ENCODE measurements around the gene PALLD. TPM values are rescaled to one million over a fixed set of nuclear protein-coding genes. Genes with fewer than 3 reads are reported as not detected.

Gene PALLD
- total RNA-seq, 1 donor from 2014 or later = 58.7 TPM

DNA sequence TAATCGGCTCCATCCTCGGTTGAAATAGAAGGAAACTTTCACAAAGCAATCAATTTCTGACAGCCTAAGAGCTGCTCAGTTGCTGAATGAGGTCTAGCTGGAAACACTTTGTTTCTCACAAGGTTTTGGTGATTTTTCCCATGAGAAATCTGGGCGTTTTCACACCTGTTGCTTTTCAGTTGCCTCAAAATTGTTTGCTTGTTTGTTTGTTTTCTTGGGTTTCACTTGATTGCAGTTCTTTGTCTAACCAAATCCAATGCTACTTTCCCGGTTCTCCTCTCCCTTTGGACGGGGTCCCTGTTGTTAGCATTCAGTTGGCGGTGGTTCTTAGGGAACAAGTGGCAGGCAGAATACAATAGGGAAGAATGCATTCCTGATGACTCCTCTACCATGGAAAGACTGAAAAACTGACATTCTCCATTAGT, 135.5 kb downstream of the PALLD start:
- peak overlapping the region; percentile 95 for H3K27ac Mint-ChIP-seq (ENCODE audit: unreplicated experiment)
- peaks cover 52% of the 10 kb centered on the region for H3K4me1 Mint-ChIP-seq
- H3K4me3 Mint-ChIP-seq = peak overlapping the region; percentile 97
- H3K36me3 Mint-ChIP-seq (ENCODE audit: low read depth) = no peaks in the 10 kb centered on the region
- H3K9me3 Mint-ChIP-seq = no peaks in the 10 kb centered on the region
- no peak for DNase-seq (ENCODE audit: low read depth, low spot score)
- no peaks in the 10 kb centered on the region for H3K27me3 Mint-ChIP-seq (ENCODE audit: low read depth)
- no peak for TF ChIP-seq CTCF (conservative IDR thresholded peaks at IDR 0.05)

- DNase-seq (ENCODE audit: low read depth, low spot score) = no peak
- Mint-ChIP-seq H3K4me3 (peak overlapping the region; percentile 97), H3K27ac (ENCODE audit: unreplicated experiment) (no peak overlapping the region), H3K9me3 (no peaks in the 10 kb centered on the region), H3K4me1 (peaks cover 52% of the 10 kb centered on the region), H3K27me3 (ENCODE audit: low read depth) (no peaks in the 10 kb centered on the region), H3K36me3 (ENCODE audit: low read depth) (no peaks in the 10 kb centered on the region)
- no peak for TF ChIP-seq CTCF (conservative IDR thresholded peaks at IDR 0.05)
Measured at GRCh38 chr4:168633064-168633463, 136.2 kb downstream of the PALLD start.

DNA sequence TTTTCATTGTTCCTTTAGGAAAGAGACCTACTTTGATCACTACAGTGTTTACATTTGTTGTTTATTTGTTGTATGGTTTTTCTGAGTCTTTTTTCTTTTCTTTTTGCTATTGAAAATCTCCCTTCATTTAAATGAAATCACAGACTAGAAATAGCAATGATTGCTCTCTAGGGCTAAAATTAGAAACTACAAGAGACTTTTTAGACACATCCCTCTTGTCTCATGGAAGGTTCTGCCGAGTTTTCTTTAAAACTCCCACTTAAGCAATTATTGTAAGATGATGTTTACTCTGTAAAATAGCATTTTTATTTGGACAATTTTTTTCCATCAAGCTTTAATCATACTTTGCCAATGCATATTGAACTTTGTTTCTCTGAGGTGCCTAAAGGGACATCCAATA, 136.6 kb downstream of the PALLD start:
- Mint-ChIP-seq H3K4me3 (peak overlapping the region; percentile 97), H3K27ac (ENCODE audit: unreplicated experiment) (no peak overlapping the region), H3K36me3 (ENCODE audit: low read depth) (no peaks in the 10 kb centered on the region), H3K27me3 (ENCODE audit: low read depth) (no peaks in the 10 kb centered on the region), H3K9me3 (no peaks in the 10 kb centered on the region), H3K4me1 (peaks cover 52% of the 10 kb centered on the region)
- no peak for TF ChIP-seq CTCF (conservative IDR thresholded peaks at IDR 0.05)
- no peak for DNase-seq (ENCODE audit: low read depth, low spot score)

DNA sequence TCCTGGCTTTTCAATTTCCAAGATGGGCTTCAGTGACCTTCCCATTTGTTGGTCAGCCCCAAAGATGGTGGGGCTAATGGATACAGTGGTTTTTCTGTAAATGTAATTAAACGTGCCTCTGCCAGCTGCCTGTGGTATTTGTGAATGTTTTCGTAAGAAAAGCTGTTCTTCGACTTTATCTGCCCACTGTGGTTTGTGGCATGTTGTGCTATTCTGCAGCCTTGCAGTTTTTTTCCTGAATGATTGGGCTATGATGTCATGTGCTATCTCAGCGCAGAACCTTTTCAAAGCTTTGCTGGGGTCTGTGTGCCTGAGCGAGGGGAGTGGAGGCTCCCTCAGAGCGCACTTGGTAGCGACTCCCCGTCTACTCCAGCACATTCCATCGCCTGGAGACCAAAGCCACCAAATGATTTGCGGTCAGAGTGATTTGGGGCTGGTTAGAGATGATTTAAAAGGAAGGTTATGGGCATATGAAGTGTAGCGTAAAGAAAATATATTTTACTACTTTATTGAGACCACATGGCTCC, 137.5 kb downstream of the PALLD start:
- Mint-ChIP-seq H3K4me1 (peaks cover 52% of the 10 kb centered on the region), H3K27me3 (ENCODE audit: low read depth) (no peaks in the 10 kb centered on the region), H3K4me3 (peak overlapping the region; percentile 74), H3K36me3 (ENCODE audit: low read depth) (no peaks in the 10 kb centered on the region), H3K9me3 (no peaks in the 10 kb centered on the region), H3K27ac (ENCODE audit: unreplicated experiment) (peak overlapping the region; percentile 65)
- DNase-seq (ENCODE audit: low read depth, low spot score) = no peak
- no peak for TF ChIP-seq CTCF (conservative IDR thresholded peaks at IDR 0.05)

DNA sequence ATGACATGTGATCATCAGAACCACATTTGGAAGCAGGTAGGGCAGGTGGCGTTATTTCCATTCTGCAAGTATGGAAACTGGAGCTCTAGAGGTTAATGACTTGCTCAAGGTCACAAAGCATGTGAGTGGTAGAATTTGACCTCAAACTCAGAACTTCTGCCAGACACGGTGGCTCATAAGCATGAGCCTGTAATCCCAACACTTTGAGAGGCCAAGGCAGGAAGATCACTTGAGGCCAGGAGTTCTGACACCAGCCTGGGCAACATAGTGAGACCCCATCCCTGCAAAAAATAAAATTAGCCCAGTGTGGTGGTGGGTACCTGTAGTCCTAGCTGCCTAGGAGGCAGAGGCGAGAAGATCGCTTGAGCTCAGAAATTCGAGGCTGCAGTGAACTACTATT, 139.2 kb downstream of the PALLD start:
- no peak for TF ChIP-seq CTCF (conservative IDR thresholded peaks at IDR 0.05)
- Mint-ChIP-seq H3K4me1 (peaks cover 44% of the 10 kb centered on the region), H3K4me3 (peak overlapping the region; percentile 25), H3K9me3 (no peaks in the 10 kb centered on the region), H3K27ac (ENCODE audit: unreplicated experiment) (no peak overlapping the region), H3K27me3 (ENCODE audit: low read depth) (no peaks in the 10 kb centered on the region), H3K36me3 (ENCODE audit: low read depth) (no peaks in the 10 kb centered on the region)
- DNase-seq (ENCODE audit: low read depth, low spot score) = no peak

Measured in neural crest cell (in vitro differentiated cells).